AG09319 (cell line): ENCODE results near the gene TCF20.

Experiments
- DNase-seq: peaks from one replicate; pipeline ENCODE4 v3.0.0-alpha.2; 2010; ENCODE audit warnings: low read depth; ENCODE audit errors: extremely low read depth
- TF ChIP-seq, protein P1 (sequence below): IDR thresholded peaks from 2 replicates; pipeline ENCODE4 v1.5.1; 2011; ENCODE audit warnings: low read depth, mild to moderate bottlenecking, inconsistent platforms, low read length, moderate library complexity

TCF20 gene

DNA sequence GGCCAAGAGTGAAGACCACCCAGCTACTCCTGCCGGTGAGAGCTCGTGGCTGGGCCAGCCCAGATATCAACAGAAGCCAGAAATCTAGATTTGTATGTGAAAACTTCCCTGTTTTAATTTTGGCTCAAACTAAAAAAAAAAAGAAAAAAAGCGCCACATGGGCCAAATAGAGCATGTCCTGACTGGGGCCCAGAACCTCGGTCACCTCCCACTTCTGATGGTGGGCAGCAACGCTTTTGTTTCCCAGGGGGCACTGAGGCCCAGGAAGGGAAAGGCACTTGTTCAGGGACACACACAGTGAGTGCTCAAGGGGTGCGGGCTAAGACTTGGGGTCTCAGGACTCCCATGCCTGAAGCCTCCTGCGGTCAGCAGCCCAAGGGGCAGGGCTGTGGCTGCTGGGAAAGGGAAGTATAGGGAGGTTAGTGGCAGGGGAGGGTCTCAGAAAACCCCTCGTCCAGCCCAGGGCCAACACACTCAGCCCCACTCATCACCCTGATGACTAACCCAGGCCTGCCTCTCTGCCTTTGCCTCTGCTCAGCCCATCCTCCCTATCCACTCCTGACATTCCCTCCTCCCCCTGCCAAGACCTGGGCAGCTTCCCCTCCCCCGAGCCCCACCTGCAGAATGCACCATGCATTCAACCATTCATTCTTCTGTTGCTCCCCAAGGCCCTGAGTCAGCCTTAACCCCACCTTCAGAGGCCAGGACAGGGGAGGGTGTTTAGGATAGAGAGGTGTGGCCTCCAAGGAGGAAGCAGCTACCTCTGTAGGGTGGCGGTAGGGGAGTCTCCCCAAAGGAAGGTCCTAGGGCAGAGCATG, 30.0 kb upstream of the TCF20 start:
- DNase-seq, result no peak
- TF ChIP-seq, protein P1, sequence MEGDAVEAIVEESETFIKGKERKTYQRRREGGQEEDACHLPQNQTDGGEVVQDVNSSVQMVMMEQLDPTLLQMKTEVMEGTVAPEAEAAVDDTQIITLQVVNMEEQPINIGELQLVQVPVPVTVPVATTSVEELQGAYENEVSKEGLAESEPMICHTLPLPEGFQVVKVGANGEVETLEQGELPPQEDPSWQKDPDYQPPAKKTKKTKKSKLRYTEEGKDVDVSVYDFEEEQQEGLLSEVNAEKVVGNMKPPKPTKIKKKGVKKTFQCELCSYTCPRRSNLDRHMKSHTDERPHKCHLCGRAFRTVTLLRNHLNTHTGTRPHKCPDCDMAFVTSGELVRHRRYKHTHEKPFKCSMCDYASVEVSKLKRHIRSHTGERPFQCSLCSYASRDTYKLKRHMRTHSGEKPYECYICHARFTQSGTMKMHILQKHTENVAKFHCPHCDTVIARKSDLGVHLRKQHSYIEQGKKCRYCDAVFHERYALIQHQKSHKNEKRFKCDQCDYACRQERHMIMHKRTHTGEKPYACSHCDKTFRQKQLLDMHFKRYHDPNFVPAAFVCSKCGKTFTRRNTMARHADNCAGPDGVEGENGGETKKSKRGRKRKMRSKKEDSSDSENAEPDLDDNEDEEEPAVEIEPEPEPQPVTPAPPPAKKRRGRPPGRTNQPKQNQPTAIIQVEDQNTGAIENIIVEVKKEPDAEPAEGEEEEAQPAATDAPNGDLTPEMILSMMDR, result no peak

DNA sequence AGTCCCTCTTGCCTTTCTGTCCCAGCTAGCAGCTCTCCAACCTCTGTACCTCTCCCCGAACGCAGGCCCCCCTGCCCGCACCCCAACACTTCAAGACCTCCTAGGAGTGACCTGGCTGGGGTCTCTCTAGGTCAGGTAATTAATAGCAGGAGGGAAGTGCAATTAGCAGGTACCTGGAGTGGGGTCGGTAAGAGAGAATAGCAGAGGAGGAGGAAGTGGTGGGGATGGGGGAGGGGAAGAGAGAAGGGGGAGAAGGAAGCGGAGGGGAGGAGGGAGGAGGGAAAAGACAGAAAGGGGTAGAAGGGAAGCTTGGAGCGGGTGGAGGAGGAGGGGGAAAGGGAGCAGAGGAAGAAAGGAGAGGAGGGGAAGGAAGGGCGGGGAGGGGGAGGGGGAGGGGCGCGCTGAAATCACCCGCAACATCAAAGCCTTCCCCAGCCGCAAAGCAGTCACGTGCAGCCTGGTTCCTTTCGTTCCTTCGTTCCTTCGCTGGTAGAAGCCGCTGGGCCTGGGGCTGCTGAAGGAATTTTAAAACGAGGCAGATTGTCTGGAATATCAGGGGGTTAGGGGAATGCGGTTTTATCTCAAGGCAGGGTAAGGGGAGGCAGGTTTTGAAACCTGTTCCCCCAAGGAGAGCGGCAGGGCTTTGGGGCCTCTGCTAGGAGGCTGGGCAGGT, 29.3 kb upstream of the TCF20 start:
- TF ChIP-seq, protein P1, result no peak
- DNase-seq, result no peak

DNA sequence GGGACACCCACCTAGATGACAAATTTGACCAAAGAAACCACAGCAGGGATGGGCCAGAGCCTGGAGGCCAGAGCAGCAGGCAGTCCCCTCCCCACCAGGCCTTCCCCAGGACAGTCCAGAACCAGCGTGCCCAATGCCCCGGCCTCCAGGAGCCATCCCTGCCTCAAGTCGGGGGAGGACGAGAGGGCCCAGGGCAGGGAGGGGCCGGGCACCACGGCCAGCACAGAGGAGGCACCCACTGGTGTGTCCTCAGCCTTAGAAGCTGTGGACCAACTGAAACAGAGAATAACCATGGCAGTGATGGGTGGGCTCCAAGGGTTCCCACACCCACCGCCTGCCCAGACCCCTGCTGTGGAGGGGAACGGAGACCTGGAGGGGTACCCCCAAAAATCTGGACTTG, 28.3 kb upstream of the TCF20 start:
- TF ChIP-seq, protein P1, result no peak
- no peak for DNase-seq

DNA sequence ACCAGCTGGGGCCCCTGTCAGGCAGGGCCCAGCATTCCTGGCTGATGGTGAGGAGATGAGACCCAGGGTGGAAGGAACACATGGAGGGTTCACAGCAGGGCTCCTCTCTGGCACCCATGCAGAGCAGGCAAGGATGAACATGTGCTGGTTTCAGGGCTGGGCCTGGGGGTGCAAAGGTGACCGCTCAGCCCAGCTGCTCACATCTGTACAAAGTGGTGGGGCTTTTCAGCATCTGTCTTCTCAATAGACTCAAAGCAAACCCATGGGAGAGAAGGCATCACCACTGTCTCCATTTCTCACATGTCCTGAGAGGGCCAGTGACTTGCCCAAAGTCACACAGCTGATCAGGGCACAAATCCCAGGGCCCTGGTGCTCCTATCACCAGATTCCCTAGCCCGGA, 27.3 kb upstream of the TCF20 start:
- TF ChIP-seq, protein P1, result no peak
- no peak for DNase-seq

DNA sequence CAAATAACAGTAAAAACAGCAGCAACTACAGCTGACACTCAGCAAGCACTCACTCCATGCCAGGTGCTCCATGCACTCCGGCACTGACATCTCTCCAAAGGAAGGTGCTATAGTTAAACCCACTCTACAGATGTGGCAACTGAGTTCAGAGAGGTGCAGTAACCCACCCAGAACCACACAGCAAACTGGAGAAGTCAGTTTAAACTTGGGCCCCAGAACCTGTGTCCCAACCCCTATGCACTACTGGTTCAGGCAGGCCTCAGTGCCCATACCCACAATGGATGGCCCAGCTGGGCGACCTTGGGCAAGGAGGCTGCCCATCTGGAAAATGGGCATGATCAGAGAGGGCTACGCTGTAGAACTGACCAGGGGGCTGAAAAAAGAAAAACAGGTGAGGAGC, 26.4 kb upstream of the TCF20 start:
- TF ChIP-seq, protein P1, result no peak
- DNase-seq, result no peak

DNA sequence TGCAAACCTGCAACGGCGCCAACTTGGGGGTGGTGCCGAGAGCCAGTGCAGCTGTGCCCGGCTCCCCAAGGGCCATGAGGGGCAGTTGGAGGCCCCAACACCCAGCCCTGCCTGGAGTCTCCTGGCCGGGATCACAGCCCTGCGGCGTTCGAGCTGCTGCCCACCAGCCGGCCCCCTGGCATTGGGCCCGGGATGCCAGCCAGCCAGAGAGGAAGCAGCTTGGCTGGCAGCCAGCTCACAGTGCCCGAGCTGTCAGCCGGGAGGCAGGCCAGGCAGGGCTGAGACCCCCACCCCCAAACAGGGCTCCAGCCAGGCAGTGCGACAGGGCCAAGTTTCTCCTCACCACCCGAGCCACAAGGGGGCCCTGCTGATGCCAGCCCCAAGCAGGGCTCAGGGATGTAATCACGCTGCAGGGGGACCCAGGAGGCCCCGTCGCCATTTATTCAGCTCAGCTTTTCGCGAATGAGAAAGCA, 26.0 kb upstream of the TCF20 start:
- DNase-seq, result no peak

More for the DNA sequence above, 26.0 kb upstream of the TCF20 start:
- TF ChIP-seq, protein P1, result no peak; the same call in 1 of the 2 replicates
